NCI-H460 (cell line): Measurements from ENCODE around the gene KMT2C. TPM values are rescaled to one million over a fixed set of nuclear protein-coding genes. Genes with fewer than 3 reads are reported as not detected.
A peak's percentile ranks its signal among the peaks of the same experiment; 100 is the strongest.

ENCODE experiments used
- DNase-seq: peaks from one replicate; pipeline ENCODE4 v3.0.0-alpha.2; 2016; ENCODE audit warnings: low read depth; ENCODE audit errors: extremely low read depth
- total RNA-seq: library from RNA; depleted of rRNA; stranded (reverse); fragments of >200 nt; shearing (Covaris generic); gene quantifications from 2 replicates; pipeline ENCODE4 v1.2.3, GENCODE V29; 2014

The KMT2C gene
- total RNA-seq, 1 experiment from 2014 or later, result 18.6 TPM

DNA sequence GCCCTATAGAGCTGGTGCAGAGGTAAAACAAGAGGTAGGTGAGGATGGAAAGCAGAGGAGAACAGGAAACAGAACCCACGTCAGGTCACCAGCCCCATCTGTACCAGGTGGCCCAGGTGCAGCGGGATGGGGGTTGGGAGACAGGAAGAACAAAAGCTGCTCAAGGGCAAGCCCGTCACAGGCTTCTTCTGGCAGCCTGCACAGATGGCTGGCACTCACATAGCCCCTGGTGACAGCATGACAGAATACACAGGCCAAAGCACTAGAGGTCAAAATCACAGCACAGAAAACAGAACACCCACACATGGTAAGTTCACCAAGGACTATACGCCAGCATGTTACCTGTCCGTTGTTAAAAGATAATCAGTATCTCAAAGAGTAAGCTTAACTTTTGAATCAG lies 283.5 kb downstream of the KMT2C start:
- no peak for DNase-seq

DNA sequence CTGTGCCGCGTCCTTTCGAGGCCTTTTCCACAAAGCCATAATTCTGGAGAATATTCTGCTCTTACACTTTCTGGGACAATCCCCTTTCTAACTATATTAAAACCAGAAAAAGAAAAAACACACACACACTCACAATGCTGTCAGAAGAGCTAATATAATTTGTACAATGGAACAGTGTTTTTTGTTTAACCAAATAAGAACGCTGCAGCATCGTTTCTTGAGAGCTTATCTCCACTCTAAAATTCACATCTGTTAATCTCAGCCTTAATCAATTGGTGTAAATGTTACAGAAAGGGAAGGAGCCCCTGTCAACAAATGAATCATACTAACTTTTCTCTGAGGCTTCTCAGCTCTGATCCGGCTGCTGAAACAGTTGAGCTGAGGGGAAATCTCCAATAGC lies 286.4 kb downstream of the KMT2C start:
- DNase-seq, result no peak

DNA sequence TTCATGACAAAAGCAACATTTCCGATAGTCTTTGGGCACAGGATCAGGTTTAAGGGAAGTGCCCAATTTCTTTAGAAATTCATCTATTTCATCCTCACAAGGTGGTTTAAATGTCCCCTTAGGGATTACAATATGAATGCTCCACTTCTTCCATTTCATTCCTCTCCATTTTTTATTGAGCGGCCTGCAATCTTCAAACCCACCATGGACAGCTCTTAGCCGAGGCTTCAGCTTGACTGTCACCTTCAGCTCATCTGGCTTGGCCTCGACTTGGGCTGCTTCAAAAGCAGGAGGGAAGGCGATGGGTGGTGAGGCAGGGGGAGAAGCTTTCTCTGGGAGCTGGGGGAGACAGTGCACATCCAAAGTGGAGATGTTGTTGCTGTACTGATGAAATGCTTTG lies 287.1 kb downstream of the KMT2C start:
- DNase-seq, result no peak

DNA sequence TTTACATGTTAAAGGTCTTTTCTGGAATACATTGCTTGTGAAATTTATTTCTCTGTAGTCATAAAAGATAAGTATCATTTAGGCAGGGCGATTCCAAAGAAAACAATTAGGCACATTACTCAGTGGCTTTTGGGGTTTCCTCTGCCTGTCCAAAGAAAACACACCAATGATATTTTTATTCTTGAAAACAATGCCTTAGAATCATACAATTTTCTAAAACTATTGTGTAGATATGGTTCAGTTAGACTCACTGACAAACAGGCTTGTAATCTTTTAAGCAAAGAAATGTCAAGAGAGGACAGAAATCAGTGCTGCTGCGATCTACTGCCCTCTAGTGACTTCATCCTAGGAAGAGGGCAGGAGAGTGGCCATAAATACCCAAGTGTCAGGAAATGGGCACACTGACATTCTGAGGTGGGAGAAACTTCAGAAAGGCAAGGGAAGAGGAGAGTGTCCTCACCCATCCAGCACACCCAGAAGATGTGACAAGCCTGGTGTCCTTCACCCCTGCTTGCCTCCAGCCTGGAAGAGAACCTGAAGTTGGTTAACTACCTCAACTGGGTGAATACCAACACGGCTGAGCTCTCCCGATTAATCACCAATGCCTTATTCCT lies 289.8 kb downstream of the KMT2C start:
- DNase-seq, result peak; percentile 30

DNA sequence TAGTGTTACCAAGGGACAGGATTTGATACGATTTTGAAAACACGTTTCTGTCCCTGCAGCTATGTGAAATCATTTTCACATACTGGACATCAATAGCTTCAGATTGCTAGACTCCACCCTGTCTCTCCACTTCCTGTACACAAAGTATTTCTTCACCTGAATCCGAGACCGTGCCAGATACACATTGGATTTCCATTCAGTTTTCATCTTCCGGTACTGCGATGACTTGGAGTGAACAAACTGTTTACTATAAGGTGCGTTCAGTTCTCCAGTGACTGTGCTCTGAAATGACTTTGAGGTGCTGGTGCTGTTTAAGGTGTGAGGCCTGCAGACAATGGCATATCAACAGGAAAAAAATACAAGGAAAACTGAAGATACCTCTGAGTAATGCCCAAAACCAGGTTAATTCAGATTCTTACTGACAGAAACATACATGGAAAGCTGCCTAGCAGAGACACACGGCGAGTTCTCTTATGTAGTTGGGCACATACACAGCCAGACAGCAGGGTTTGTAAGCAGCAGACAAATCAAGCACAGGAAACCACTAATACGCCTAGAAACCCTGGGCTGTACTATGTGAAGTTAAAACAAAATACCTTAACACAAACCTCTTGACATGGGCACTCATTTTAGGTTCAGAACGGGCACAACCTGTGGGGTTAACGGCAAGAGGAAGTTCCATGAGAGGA lies 291.1 kb downstream of the KMT2C start:
- DNase-seq, result no peak

DNA sequence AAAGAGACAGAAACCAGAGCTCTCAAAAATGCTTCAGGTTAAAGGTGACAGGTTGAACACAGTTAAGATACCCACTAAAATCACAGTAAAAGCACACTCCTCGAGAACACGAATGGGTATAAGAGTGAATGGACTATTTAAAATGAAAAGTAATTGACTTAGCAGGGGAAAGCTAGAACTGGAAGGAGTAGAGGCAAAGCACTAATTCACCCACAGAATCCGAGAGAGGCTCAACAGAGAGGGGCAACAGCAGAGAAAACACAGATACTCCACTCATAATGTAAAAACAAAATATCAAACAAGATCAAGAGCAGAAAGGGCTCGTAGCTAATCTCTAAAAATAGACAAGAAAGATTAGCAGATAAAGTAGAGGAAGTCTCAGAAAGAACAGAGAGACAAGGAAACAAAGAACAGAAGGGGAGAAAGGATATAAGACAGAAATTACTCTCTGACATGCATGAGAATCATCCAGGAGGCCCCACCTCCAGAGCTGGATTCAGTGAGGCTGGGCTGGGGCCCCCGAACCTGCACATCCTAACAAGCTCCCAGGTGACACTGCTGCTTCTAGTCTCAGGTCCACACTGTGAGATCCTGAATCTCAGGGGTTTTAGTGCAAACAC lies 292.7 kb downstream of the KMT2C start:
- no peak for DNase-seq

DNA sequence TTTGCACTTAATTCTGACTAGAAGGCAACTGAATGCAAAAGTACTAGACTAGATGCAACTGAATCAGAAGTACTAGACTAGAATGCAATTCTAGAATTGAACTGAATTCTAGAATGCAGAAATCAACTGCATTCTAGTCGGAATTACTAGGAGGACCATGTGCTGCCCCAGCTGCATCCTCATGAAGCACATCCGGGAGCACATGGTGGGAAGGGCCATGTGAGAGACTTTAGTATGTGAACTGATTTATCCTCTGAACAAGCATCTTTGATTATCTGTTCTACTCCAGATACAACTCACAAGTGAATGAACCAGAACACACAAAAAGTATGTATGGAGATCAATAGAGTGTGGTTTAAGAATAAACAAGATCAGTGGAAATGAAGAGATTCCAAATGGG lies 295.2 kb downstream of the KMT2C start:
- DNase-seq, result no peak

DNA sequence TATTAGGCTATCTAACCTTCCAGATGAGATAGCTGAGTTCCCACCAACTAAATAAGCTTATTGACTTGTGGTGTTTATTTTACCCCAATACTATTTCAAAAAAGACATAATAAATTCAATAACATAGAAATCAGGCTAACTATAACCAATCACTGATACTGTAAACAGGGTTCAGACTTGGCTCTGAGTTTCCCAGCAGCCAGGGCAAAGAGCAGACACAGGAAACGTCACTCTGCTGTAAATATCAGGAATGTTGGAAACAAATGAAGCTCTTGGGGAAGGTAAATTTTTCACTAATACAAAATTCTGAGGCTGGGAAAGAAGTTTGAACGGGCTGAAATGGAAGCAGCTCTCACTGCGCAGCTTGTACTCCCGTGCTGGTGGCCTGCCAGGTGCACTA lies 295.7 kb downstream of the KMT2C start:
- DNase-seq, result no peak

DNA sequence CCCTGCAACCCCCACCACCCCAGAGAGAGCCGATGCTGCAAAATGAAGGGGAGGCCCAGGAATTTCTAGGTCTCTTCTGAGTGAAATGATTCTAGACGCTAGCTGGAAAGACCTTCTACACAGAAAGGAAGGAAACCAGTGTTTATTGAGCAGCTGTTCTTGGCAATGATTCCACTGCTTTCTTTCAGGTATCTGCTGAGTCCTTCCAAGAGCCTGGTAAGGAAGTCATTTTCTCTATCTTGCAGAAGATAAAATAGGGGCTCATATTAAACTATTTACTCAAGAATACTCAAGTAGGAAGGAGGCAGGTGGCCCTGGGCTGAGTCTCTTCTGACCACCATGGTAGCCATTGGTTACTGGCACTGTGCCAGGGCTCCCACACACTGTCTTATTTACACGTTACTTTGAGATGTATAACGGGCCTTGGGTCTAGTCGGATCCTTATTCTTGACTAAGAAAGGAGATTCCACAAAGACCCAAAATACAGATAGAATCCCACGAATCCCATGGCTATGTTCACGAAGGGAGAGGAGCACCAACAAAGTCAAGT lies 298.3 kb downstream of the KMT2C start:
- DNase-seq, result no peak

DNA sequence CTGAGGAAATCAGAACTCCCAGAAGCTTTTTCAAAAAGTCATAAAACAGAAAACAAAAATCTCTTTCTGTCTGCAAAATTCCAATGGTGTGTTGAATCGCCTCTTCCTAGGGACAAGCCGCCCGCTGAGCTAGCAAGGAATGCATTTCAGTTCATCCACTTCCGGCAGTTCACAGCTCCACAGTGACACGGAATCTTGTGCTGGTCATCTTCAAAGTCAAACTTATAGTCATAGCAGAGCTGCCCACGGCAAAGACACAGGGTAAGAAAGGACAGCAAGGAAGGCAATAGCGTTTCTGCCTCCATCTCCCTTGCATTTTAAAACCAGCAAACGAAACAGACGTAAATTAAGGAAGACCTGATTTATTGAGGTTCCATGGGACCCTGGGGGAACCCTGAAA lies 299.1 kb downstream of the KMT2C start:
- no peak for DNase-seq

DNA sequence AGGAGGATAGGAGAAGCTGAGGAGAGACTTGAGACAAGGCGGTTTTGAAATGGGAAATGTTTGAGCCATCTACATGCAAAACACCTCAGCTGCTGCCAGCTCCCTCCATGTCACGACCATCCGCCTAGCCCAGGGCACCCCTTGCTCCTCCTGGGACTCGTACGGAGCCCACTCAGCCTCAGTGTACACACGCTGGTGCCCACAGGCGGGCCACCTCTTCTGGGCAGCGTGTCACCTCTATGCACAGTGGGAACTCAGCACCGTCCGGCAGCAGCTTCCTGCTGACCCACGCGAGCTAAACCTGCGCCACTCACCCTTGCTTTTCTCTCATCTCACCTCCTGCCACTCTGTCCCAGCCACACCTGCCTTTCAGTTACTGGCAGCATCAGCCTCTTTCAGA lies 302.0 kb downstream of the KMT2C start:
- no peak for DNase-seq

DNA sequence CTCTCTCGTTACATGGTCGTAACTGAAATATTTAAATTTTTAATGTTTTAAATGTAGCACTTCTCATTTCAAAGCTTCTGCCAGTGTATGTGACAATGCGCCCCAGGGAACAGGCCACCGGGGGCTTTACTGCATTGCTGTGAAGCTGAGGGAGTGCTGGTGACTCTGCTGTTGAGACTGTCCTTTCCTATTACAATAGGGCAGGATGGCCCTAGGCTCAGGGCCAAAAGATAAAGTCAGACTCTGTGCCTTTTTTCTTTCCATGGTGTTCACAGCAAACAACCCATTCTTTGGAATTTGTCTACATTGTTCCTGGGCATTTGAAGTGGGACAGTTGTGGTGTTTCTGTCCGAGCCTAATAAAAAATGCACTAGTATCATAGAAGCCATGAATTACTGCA lies 303.0 kb downstream of the KMT2C start:
- no peak for DNase-seq

DNA sequence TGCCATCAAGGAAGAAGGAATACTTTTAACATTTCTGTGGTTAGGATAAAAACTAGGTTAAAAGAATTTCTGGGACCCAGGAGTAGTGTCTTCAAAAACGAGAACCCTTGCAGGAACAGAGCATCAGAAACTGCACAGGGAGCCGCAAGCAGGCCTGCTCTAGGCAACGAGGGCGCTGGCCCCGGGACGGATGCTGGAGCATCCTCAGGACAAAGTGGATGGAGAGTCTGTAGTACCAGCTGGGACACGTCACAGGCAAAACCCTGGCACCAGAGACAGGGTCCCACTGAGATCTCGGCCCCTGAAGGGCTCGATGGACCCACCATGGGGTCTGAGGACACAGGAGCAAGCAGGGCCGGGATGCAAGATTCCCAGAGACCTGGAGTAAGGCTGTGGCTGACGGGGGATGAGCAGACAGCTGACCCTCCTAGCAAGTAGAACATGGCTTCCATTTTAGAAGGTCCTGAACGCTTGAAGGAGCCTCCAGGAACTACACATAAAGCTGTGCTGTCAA lies 303.8 kb downstream of the KMT2C start:
- no peak for DNase-seq

DNA sequence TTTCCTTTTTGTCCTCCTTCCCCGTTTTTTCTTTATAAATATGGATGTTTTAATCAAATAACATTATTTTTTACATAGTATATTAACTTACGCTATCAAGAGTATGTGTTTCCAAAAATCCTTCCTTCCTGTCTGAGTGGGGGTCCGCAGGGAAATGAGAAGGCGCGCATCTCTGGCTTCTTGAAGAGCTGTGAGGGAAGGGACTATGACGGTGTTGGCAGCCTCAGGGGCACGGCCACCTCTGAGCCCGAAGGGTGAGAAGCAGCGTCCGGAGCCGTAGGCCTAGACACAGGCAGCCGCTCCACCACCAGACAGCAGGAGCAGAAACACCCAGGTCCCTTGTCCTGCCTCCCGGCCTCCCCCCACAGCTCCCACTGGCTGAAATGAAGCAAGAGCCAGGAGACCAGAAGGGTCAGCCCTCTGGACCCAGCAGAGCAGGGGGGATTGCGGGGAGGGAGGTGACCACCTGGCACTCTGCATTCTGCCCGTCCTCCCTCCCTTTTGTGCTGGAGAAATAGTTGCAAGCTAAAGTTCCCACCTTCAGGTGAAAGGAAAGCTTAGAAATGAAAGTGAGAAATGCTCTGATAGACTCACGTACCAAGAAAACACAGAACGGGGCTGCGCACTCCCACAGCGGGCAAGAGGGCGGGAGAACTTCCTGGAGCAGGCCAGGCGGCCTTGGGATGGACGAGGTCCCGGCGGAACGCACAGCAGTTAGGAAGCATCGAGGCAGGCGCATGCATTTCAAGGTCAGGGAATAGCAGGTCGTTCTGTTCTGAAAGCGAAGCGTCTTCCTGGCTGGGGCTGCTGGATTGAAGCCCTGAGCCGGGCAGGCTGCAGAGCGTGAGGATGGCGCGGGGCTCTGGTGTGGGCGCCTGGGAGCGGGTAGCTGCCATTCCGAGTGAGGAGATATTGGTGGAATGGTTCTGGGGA lies 304.9 kb downstream of the KMT2C start:
- DNase-seq, result no peak

DNA sequence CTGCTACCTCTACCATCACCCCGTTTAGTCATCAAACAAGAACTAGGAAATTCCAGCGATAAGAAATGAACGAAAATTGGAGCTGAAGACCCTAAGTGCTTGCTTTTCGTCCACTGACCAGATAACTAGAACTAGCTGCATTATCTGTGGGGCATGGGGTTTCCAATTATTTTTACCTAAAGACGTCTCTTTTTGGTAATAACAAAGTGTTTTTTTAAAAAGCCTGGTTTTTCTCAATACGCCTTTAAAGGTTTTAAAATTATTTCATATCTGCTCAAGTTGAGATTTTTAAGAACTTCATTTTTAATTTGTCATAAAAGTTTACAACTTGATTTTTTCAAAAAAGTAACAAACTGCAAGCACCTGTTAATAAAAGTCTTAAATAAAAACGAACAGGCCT lies 306.1 kb downstream of the KMT2C start:
- no peak for DNase-seq

DNA sequence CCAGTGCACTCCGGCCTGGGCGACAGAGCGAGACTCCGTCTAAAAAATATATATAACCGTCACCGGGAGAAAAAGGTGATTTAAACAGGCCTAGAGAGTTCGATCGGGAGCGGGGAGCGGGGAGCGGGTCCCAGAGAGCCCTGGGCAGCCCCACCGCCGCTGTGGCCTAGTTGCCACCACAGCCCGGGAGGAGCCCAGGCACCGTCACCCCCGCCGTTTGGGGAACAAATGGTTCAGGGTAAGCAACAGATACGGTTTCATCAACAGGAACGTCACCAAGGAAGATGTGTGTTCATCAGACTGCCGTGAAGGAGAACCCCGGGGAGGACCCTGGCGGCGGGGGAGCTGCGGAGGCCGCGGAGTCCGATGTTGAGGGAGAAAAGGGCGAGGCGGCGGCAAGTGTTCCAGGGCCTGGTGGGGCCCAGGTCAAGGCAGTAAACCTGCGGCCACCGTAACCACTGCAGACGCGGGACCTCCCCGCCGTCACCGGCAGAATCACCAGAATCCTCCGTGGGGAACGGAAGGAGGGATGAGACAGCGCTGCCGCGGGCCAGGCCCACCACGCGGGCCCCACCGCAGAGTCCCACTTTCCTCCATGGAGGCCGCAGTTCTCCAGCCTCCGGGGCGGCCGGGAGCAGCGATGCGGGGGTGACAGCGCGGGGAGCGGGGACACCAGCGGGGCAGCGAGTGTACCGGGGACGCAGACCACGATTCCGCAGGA lies 306.9 kb downstream of the KMT2C start:
- DNase-seq, result no peak

DNA sequence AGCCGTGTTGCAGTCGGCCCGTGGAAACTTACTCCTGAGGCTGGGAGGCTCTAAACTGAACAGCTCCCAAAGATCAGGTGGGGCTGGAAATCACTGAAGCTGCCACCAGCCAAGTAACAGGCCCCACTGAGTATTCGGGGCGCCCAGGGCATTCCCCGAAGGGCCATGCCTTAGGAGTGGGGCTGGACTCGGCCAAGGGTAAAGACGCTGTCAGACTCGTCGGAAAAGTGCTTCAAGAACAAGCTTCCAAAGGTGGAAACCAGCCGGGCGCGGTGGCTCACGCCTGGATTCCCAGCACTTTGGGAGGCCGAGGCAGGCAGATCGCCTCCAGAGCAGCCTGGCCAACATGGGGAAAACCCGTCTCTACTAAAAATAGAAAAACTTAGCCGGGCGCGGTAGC lies 307.6 kb downstream of the KMT2C start:
- DNase-seq, result no peak

DNA sequence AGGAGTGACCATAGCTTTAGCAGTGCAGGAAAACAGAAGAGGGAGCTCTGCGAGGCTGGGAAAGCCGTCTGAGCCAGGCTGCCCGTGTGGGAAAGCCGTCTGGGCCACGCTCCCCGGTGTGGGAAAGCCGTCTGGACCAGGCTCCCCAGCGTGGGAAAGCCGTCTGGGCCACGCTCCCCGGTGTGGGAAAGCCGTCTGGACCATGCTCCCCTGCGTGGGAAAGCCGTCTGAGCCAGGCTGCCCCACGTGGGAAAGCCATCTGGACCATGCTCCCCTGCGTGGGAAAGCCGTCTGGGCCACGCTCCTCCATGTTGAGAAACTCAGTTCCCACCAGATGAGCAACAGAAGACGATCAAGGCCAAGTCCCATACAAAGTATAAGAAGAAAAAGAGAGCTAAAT lies 308.6 kb downstream of the KMT2C start:
- DNase-seq, result no peak

DNA sequence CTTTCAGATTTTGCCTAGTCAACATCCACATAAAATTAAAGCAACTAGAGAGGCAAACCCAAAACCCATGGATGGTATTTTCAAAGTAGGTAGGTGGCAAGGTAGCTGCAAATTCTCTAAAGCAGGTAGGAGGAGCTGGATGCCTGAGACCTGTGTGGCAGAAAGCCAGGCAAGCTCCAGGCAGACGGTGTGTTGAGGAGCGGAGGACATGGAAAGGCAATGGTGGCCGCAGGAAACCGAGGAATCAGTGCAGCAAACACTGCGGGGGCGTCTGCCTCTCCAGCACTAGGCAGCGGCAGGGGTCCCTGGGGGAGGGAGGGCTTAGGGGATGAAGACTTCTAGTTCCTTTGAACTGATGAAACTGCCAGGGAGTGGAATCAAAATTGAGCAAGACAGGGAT lies 309.1 kb downstream of the KMT2C start:
- no peak for DNase-seq

DNA sequence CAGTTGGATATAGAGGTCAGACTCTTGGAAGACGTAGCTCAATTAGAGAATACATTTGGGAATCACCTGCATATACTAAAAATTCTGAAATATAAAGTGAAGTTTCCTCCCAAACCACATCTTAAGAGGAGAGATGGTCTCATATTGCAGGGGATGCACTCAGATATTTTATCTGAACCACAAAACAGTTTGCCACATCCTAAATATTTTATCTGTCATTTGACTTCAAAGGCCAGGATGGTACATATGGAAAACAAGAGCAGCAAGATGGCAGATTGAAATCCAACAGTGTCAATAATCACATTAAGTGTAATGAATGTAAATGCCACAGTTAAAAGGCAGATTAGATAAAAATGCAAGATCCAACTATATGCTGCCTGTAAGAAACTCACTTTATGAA lies 313.3 kb downstream of the KMT2C start:
- DNase-seq, result no peak
